ENCODE data around the gene C11orf42.
A peak's percentile ranks its signal among the peaks of the same experiment; 100 is the strongest.
"Not testable (repeated sequence)": the region's sequence is repeated elsewhere in the genome, so short reads cannot be mapped to it uniquely, and the experiment has no call there.

Gene C11orf42

DNA sequence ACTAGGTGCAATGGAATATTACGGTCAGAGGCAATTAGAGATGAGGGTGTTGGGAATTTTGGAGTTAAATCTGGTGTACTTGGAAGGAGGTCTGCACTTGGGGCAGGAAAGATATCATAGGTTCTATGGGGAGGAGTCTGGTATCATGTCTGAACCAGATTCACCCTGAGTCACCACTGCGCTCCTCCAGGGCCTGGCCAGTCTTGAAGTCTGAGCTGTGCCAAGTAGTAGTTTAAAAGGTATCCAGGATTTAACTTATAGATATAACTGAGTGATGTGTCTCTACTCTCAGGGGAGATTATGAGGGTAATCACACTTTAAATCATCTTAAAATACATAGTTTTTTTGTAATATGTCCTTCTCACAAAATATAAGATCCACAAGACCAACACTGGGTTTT lies 40.2 kb downstream of the C11orf42 start:
- CTCF ChIA-PET = no interaction called here
- no peak for DNase-seq (ENCODE audit: extremely low spot score)
- TF ChIP-seq, protein P1, sequence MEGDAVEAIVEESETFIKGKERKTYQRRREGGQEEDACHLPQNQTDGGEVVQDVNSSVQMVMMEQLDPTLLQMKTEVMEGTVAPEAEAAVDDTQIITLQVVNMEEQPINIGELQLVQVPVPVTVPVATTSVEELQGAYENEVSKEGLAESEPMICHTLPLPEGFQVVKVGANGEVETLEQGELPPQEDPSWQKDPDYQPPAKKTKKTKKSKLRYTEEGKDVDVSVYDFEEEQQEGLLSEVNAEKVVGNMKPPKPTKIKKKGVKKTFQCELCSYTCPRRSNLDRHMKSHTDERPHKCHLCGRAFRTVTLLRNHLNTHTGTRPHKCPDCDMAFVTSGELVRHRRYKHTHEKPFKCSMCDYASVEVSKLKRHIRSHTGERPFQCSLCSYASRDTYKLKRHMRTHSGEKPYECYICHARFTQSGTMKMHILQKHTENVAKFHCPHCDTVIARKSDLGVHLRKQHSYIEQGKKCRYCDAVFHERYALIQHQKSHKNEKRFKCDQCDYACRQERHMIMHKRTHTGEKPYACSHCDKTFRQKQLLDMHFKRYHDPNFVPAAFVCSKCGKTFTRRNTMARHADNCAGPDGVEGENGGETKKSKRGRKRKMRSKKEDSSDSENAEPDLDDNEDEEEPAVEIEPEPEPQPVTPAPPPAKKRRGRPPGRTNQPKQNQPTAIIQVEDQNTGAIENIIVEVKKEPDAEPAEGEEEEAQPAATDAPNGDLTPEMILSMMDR (IDR thresholded peaks at IDR 0.05; ENCODE audit: control extremely low read depth, extremely low read depth, low read depth, missing control alignments) = no peak
- POLR2A ChIA-PET = no interaction called here

DNA sequence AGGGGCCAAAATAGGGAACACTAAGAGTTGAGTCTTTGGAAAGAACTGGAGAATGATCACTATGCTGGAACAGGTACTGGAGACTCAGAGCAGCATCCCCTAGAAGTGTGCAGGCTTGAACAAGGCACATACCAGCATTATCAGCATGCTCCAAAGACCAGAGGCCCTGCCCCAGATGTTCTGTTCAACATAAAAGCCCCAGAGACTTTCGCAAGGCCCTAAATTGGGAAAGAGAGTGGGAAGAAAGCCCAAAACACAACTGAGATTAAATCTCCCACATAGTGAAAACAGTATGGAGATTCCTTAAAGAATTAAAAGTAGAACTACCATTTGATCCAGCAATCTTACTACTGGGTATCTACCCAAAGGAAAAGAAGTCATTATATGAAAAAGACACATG lies 42.9 kb downstream of the C11orf42 start:
- no peak for DNase-seq (ENCODE audit: extremely low spot score)
- ChIA-PET CTCF (interaction anchor here (2.1 to 8.3 kb wide), 4 partner anchors 12 to 104 kb away, joined by 7 to 115 read pairs (median 38); partner anchors contain the start of genes CCKBR and FHIP1B), POLR2A (no interaction called here)
- TF ChIP-seq, protein P1 (IDR thresholded peaks at IDR 0.05; ENCODE audit: control extremely low read depth, extremely low read depth, low read depth, missing control alignments) = no peak

DNA sequence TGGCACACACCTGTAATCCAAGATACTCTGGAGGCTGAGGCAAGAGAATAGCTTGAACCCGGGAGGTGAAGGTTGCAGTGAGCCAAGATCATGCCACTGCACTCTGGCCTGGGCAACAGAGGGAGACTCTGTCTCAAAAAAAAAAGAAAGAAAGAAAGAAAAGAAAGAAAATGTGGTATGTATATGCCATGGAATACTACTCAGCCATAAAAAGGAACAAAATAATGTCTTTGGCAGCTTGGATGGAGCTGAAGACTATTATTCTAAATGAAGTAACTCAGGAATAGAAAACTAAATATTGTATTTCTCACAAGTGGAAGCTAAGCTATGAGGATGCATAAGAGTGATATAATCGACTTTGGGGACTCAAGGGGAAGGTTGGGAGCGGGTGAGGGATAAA lies 43.5 kb downstream of the C11orf42 start:
- POLR2A ChIA-PET; DNase-seq (ENCODE audit: extremely low spot score): not testable (repeated sequence)
- CTCF ChIA-PET = interaction anchor here (1.0 to 8.3 kb wide), 8 partner anchors 11 to 195 kb away, joined by 3 to 115 read pairs (median 19); partner anchors contain the start of genes CCKBR and FHIP1B

DNA sequence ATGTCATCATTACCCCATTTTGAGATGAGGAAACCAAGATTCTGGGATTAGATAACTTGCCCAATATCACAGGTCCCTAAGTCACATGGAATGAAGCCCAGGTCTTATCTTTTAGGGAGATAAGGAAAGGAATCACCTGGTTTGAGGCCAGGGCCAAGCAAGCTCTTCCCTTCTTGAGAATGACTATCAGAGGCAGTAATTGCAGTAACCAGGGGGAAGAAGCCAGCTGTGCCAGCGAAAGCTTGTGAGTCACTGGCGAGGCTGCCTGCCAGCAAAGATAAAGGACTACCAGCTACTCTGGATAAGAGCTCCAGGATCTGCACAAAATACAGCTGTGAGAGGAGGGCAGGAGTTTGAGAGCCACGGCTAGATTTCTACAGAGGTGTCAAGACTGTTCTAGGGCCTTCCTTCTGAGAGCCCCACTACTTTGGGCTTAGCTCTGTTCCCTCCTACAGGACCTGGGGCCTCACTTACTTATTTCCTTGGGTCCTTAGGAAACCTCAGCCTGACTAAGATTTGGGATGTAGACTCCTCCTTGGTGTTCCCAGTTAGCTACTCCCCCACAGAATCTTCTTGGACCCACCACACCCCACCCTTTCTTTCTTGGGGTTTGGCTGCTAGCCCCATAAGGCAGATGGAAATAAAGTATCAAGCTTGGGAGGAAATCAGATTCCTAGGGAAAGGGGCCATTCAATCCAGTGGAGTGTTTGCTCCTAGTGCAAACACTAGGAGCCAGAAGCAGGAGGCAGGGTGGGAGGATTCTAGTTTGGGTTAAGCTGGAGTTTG lies 44.6 kb downstream of the C11orf42 start:
- DNase-seq (ENCODE audit: extremely low spot score) = no peak
- TF ChIP-seq, protein P1 (IDR thresholded peaks at IDR 0.05; ENCODE audit: control extremely low read depth, extremely low read depth, low read depth, missing control alignments) = no peak
- CTCF ChIA-PET = interaction anchor here (0.7 to 8.3 kb wide), 23 partner anchors 9 to 652 kb away, joined by 3 to 115 read pairs (median 6); partner anchors contain the start of genes CAVIN3, CCKBR, CNGA4 and FHIP1B
- POLR2A ChIA-PET = no interaction called here

DNA sequence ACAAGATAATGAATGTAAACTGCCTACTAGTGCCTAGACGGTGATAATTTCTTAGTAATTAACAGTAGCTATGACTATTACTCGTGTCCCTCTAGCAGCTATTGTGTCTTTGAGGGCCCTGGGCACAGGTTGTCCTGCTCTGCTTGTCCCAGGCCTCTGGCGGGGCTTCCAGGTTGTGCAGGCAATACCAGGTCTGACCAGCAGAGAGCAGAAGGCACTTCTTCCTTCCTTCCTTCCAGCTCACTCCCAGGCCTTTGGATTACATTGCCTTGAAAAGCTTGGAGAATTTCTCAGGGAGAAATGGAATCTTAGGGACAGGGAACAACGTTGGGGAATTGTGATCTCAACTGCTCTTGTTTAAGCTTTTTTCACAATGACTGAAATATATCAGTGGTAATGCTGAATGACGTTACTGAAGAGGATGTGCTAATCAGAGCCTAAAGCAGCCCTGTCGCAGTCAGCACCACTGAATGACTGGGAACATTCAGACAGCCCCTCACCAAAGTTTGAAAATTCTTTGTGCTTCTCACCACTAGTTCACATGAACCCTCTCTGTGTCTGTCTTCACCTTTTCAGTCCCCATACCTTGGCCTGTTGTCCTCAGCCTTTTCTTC lies 45.9 kb downstream of the C11orf42 start:
- CTCF ChIA-PET = interaction anchor here (0.6 to 8.3 kb wide), 33 partner anchors 9 to 590 kb away, joined by 3 to 115 read pairs (median 4); partner anchors contain the start of genes C11orf42, CCKBR, CNGA4 and FHIP1B

DNA sequence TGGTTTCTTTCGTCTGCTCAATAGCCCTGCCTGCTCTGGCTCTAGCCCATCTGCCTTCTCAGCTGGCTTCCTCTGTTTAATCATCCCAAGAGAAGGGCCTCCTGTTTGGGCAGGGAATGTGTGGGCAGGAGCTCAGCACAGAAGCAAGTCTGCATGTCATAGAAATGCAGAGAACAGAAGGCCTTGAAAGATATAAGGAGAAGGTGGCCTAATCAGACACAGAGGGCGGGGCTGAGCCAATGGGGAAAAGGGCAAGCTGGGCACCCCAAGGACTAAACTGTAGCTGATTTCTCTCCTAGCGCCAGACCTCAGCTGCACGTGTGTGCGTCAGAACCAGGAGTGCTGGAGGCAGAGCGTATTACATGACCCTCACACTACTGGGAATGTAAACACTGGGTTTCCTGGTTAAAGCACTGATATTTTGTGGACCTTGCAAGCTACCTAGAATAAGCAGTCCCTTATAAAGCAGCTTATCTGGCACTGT lies 46.7 kb downstream of the C11orf42 start:
- ChIA-PET CTCF (interaction anchor here (0.7 to 8.3 kb wide), 24 partner anchors 8 to 136 kb away, joined by 3 to 115 read pairs (median 8); partner anchors contain the start of genes CCKBR, CNGA4 and FHIP1B), POLR2A (no interaction called here)
- TF ChIP-seq, protein P1 (IDR thresholded peaks at IDR 0.05; ENCODE audit: control extremely low read depth, extremely low read depth, low read depth, missing control alignments) = no peak
- DNase-seq (ENCODE audit: extremely low spot score) = no peak

More for the DNA sequence above, 45.9 kb downstream of the C11orf42 start:
- POLR2A ChIA-PET = no interaction called here
- TF ChIP-seq, protein P1 (IDR thresholded peaks at IDR 0.05; ENCODE audit: control extremely low read depth, extremely low read depth, low read depth, missing control alignments) = peak; percentile 68
- DNase-seq (ENCODE audit: extremely low spot score) = peak; percentile 64

Measured in GM10248 (cell line).